ENCODE data around the gene CHRND.
A peak's percentile ranks its signal among the peaks of the same experiment; 100 is the strongest.
"Not testable (repeated sequence)": the region's sequence is repeated elsewhere in the genome, so short reads cannot be mapped to it uniquely, and the experiment has no call there.

The CHRND gene

DNA sequence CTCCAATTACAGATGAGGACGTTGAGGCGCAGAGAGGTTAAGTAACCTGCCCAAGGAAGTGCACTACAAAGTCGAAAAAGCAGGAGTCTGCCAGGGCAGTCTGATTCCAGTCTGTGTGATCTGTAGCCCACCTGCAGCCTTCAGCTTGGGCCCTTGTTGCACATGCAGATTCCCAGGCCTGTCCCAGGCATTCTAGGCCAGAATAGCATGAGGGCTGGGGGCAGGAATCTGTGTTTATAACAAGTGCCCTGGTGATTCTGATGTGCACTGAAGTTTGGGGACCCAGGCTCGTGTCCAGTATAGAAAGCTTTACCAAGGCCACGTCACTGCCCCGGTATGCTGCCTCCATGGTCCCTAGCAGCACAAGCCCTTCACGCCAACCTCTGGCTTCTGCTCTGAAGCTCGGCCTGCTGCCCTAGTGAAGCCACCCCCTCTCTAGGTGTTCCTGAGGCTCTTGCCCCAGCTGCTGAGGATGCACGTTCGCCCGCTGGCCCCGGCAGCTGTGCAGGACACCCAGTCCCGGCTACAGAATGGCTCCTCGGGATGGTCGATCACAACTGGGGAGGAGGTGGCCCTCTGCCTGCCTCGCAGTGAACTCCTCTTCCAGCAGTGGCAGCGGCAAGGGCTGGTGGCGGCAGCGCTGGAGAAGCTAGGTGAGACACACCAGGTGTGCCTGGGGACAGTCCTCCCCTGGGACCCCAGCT lies 18.1 kb downstream of the CHRND start:
- DNase-seq, result no peak

DNA sequence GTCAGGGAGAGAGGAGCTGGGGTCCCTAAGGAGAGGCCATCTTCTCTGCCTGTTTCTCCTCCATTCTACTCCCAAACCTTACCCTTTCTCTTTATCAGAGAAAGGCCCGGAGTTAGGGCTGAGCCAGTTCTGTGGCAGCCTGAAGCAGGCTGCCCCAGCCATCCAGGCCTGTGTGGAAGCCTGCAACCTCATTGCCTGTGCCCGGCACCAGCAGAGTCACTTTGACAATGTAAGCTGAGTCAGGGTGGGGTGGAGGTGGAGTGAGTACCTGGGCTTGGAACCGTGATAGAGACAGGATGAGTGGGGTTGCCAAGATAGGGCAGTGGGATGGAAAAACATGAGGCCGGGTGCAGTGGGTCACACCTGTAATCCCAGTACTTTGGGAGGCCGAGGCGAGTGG lies 18.7 kb downstream of the CHRND start:
- no peak for DNase-seq

DNA sequence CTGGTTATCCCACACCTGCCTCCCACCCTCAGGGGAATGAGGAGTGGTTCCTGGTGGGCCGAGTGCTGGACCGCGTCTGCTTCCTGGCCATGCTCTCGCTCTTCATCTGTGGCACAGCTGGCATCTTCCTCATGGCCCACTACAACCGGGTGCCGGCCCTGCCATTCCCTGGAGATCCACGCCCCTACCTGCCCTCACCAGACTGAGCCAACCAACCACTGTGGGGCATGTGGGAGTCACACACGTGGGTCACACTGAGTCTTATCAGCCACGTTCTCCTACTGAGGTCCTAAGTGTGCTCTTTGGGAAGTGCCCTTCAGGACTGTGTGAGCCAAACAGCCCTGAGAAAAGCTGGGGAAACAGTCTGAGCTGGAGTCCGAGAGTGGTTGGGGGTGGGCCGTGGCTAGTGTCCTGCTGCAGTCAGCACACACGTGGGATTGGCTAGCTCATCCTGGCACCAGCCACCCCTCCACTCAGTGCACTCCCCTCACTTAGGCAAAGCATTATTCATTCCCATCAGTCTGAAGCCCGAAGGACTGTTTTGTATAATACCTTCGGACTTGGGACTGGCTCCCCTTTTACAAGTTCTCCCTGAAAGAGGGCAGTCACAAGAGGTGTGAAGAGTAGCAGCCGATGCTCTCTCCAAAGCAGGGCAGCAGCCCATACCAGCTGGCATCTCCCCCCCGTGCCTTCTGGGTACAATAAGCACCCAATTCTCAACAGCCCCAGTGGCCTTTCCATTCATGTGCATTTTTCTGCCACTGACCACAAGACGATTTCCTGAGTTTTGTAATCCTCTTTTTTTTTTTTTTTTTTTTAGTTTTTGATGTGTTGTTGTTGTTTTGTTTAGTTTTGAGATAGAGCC lies 19.8 kb downstream of the CHRND start:
- DNase-seq, result no peak

DNA sequence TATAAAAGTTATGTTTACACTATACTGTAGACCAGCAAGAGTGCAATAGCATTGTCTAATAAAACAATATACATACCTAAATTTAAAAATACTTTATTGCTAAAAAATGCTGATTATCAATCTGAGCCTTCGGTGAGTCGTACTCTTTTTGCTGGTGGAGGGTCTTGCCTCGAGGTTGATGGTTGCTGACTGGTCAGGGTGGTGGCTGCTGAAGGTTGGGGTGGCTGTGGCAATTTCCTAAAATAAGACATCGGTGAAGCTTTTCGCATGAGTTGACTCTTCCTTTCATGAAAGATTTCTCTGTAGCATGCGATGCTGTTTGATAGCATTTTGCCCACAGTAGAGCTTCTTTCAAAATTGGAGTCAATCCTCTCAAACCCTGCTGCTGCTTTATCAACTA lies 22.0 kb downstream of the CHRND start:
- no peak for DNase-seq

DNA sequence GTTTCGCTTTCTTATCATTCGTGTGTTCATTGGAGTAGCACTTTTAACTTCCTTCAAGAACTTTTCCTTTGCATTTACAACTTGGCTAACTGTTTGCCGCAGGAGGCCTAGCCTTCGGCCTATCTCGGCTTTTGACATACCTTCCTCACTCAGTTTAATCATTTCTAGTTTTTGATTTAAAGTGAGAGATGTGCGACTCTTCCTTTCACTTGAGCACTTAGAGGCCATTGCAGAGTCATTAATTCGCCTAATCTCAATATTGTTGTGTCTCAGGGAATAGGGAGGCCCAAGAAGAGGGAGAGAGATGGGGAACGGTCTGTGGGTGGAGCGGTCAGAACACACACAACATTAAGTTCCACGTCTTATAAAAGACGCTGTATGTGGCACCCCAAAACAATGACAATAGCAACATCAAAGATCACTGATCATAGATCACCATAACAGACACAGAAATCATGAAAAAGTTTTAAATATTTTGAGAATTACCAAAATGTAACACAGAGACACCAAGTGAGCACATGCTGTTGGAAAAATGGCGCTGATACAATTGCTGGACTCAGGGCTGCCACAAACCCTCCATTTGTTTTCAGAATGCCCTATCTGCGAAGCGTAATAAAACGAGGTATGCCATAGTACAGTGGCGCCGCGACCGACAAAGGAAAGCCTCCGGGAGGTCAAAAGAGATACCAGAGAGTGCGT lies 23.8 kb downstream of the CHRND start:
- no peak for DNase-seq

DNA sequence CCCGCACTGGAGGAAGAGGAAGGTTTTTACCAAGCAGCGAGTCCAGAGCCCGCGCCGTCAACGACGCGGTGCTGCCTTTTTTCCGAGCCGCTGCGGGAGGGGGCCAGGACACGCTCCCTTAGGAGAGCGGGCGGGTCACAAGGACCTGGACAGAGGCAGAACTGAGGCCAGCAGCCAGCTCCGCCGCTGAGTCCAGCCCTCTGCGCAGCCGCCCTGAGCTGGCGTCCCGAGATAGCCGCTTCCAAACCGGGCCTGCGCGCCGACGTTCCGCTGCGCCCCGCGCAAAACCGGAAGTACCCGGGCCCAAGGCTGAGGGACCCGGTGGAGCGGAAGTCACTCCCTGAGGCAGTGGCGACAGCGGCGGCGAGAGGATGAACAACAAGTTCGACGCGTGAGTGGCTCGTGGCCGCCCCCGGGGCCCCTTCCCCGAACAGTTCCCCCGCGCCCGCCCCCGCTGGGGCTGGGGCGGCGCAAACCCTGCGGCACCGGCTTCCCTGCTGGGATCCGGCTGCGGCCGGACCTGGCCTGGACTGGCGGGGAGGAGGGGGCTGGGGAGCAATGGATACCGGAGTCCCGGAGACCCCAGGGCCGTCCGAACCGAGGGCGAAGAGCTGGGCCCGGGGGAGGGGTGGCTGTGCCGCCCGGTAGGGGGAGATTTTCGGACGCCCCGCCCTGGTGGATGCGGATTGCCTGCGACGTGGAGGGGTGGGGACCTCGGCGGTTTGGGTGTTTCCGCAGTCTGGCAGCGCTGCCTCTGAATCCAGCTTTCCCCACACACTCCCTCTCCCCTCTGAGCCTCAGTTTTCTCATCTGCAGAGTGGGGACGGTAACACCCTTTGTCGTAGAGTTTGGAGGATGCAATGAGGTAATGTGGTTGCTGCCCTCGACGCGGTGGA lies 24.6 kb downstream of the CHRND start, which contains the start of the genes EIF4E2 and TIGD1:
EIF4E2 (plus strand) TSS at position 336 of the 896 bp plus-strand sequence; CDS start at position 372, 36 bp downstream.
TIGD1 (minus strand) TSS at position 204 of the 896 bp plus-strand sequence. CDS start 675 bp downstream, outside the sequence.
- DNase-seq, result peak; percentile 91

DNA sequence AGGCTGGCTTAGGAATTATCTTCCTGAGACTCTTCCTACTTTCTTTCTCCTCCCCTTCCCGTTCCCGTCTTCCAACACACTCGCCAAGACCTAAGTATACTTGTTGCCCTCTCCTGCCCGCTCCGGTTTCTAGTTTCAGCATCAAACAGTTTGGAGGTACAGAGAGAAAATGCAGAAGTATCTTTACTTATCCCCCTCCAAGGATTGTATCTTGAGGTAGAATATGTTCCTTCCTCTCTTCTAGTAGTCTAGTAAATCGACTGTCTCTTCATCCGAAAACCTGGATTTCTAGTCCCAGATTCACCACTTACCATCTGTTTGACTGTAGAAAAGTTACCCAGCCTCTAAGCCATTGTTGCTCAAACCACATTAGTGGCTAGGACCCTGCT lies 25.3 kb downstream of the CHRND start:
- DNase-seq, result no peak

DNA sequence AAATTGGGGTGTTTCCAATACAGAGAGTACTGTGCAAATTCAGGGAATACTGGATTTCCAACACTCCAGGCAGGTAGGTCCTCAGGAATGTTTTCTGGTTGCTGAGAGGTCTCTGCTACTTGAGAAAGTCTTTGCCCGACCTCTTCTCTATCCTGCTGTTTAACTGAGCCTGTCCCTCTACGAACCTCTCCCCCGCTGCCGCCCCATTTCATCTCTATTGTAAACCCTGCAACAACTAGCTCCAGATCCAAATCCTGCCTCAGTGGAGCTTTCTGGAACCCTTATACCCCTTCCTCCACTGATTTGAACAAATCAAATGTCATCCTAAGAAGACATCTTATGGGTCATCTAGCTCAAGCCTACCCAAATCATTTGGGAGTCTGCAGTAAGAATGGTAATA lies 25.8 kb downstream of the CHRND start:
- no peak for DNase-seq

DNA sequence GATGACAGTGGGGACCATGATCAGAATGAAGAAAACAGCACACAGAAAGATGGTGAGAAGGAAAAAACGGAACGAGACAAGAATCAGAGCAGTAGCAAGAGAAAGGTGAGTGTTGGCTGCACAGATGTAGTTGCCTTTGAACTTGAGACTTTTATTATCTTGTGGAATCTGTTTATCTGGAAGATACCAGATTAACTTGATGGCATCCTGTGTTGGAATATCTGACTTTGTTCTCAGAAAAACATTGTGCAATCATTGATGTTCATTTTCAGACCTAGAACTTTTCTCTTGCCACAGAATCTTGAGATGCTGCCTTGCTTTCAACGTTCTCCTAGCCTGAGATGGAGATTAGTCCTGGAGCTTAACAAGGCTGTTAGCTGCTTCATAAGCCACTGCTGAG lies 30.5 kb downstream of the CHRND start:
- no peak for DNase-seq

DNA sequence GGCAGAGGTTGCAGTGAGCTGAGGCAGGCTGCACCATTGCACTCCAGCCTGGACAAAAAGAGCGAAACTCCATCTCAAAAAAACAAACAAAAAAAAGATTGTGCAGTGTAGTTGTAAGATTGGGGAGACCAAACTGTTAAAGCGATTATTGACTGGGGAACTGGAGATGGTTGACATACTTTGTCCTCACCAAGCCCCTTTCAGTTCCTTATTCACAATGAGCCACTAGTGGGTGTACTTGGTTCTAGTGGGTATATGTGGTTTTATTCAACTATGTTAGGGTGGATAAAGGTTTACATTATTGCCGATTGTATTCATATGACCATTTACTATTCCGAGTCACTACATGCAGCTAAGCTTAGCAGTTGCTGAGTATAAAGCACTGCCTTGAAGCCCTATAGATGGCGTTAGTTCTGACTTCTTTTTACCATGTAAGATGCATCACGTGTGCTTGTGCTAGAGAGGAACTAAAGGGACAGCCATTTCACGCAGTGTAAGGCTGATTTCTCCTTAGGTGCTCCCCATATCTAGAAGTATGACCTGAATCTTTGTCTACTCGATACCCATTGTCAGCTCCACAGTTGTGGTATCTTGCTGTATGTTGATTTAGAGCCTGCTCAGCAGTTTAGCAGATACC lies 36.7 kb downstream of the CHRND start:
- no peak for DNase-seq

DNA sequence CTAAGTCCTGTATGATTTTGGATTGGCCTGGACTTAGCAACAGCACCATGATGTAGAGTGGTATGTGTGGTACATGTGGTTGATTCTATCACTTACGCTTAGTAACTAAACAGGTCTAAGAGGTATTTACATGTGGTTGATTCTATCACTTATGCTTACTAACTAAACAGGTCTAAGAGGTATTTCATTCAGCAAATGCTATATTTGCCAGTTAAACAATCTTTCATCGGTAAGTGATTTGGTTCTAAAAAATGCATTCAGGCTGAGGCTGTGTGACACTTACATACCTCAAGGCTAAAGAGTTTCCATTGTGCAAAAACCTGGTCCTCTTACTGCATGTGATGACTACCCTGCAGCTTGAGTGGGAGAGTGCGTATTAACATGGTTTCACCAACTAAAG lies 37.6 kb downstream of the CHRND start:
- no peak for DNase-seq

DNA sequence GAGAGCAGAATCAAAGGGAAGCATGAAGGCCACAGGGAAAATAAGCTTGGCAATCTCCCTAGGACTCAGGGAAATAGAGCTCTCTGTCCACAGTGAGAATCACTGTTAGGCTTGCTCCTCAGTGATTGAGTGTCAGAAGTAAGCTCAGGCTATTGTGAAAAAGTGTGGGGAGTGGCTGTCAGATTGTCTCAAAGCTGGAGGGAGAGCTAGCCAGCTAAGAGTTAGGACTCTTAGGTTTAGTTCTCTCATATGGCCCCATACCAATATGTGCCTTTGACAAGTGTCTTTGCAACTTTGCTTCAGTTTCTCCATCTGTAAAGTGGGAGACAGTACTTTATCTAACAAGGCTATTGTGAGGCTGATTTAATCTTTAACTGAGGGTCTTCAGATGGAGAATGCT lies 41.8 kb downstream of the CHRND start:
- DNase-seq, result no peak

DNA sequence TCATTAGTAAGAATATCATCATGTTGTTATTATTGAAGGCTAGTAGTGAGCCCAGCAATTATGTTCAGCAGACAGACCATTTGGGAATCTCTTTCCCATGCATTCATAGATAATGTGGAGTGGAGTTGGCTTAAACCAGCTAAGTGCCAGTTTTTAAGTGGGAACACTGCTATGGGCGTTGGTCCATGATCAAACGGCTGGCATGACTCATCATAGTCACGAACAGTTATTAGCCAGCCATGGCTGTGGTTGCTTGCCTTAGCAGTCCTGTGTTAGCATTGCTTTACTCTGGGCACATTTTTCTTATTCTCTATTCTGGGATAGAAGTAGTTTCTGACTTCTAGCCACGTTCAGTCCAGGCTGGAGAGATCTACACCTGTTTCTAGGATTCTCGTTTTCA lies 42.2 kb downstream of the CHRND start:
- DNase-seq, result no peak

DNA sequence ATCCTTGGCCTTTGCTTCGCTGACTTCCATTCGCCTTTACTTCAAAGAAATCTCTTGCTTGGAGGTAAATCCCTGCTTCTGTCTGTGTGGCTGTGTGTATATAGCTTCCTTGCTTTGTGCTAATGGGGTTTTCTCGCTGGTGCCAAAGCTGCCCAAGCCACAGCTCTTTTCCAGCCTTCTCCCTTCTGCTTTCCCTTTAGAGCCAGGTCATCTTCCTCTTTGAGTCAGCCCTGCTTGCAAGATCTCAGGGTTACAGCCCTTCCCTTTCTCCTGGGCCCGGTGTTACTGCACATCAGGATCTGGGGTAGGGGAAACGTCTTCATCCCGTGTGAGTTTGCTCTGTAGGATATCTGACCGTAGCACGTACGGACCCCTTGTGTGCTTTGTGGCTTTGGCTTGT lies 43.6 kb downstream of the CHRND start:
- DNase-seq, result no peak

DNA sequence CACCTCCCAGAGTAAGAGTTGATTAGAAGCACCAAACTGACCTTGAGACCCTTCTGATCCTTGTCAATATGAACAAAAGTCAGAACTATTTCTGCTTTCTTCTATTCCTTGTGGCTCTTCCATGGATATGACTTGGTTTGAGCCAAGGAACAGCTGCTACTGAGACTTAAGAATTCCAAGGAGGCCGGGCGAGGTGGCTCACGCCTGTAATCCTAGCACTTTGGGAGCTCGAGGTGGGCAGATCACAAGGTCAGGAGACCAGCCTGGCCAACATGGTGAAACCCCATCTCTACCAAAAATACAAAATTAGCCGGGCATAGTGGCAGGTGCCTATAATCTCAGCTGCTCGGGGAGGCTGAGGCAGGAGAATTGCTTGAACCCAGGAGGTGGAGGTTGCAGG lies 44.5 kb downstream of the CHRND start:
- DNase-seq, result not testable (repeated sequence)

DNA sequence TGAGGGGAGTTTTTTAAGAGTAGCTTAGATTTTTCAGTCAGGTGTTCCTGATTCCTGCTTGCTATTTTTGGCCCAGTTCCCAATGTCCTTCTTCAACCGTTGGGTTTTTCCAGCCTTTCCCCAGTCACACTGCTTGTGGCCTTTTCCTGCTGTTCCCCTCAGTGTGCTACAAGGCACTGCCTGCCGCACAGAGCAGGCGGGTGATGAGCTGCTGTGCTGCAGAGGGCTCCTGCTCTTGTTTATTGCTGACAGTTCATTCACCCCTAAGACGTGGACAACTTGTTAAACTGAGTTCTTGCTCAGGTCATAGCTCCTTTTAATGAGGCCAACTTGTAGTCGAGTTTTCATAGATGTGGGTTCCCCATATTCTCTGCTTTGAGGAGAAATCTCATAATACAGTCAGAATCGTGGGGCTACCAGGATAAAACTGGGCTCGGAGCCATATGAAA lies 45.1 kb downstream of the CHRND start:
- no peak for DNase-seq

DNA sequence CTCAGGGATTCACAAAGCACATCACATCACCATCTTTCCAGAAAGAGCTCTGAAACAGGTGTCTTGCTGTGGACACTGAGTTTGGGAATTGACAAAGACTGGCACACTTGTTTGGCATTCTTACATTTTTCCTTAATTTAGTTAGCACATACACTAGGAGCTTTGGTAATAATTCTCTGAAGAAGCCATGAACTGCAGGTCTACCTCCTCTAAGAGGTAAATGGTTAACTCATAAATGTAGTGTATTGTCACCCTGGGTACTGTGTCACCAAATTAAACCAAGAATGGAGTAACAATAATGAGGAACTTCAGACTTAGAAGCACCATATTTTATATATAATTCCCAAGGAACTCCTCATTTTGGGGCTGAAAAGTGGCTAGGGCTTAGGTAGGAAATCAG lies 47.1 kb downstream of the CHRND start:
- no peak for DNase-seq

DNA sequence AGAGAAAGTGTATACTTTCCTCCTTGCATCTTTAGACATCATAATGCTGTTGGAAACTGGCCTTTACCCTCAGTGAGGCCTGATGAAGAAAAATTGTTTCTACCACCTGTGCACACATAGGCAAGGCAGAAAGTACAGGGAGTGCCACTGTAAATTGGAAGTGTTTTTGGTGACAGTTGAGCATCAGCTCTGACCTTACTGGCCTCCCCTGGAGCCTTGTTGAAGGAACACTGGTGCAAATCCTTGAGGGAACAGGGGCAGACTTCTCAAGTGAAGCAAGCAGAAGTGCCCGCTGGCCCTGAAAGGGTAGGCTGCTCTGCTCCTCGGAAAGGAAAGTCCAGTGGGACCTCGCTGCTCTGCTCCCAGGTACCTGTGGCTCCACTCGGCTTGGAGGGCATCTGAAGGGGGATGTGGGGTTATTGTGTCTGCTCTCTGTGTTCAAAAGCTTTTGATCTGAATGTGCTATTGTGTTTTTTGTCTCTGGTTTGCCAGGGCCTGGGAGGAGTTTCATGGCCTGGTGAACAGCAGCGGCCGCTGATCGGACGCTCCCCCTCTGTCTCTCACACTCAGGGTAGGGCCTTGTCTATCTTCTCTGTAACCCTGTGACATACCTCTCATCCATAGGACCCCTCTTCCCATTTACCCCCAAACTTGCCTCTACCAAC lies 47.9 kb downstream of the CHRND start:
- no peak for DNase-seq

DNA sequence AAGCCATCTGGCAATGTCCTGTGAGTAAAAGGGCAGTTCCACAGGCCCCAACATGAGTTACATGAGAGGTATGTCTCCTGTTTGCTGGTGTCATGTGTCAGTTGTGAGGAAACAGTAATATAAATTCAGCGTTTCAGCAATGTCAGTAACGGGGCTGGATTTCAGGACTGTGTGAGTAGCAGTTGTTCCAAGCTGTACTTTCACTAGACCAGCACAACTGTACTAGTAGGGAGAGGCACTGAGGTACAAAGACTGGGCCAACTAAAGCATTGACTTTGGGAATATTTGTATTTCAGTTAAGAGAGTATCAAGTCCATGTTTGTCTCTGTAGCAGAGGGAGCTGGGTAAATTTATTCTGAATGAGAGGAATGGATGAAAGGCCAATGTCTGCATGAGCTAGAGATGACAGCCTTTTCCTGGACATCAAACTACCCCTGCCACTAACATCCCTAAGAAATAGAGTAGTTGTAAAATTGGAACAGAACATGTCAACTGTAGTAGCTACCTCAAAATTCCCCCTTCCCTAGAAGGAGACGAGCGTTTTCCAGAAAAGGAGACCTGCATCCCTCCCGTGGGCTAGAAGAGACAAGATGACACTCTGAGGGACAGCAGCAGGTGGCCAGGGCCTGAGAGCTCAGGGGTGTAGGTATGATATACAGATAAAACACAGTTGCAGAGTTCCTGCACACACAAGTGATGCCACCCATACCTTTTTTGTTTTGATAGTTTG lies 48.9 kb downstream of the CHRND start:
- DNase-seq, result no peak

DNA sequence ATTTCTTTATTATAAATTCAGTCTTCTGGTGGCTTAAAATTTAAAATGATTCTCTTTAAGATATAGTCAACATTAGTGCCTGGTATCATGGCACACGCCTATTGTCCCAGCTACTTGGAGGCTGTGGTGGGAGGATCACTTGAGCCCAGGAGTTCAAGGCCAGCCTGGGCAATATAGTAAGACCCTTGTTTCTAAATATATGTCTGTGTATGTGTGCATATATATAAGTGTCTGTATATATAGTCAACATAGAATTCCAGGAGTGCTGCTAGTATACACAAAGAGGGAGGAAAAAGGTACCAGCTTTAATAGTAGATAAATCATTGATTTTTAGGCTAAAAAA lies 49.4 kb downstream of the CHRND start:
- DNase-seq, result no peak

DNA sequence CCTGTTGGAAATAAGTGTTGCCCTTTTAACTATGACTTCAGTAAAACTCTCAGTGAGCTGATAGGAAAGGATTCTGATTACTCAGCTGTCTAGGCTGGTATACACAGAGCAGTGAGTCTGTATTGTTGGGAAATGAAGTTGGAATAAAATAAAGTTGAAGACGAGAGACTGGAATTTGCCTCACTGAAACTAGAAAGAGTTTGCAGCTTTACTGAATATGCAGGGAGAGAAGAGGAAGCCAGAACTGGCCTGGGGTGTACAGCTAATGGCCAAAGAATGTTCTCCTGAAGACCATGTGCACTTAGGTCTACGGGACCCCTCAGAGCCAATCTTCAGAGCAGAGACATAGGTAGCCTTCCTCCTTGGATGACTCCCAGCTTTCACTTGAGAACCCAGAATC lies 51.0 kb downstream of the CHRND start:
- DNase-seq, result no peak
